Ovary (tissue), 3 donors: Measurements from ENCODE around the gene USP36.

ENCODE experiments used
- CTCF ChIP-seq, 3 donors: fragments of 450-650 bp in 2 of 3; fragments of 200-600 bp in 1 of 3; IDR thresholded peaks; one replicate each; pipeline versions ENCODE4 v1.5.1 to v1.8.0; 2016 to 2022; ENCODE audit warnings: antibody characterized with exemption in 3 of 3, mild to moderate bottlenecking in 1 of 3
- POLR2A ChIP-seq: fragments of 450-650 bp; IDR thresholded peaks from one replicate; pipeline ENCODE4 v1.6.1; 2017; ENCODE audit warnings: antibody characterized with exemption, mild to moderate bottlenecking, moderate library complexity
- donor health status: DM: no; HTN: no; CAD: no.

GRCh38 chr17:78820841-78821240 is 19.8 kb downstream of the USP36 start:
- TF ChIP-seq CTCF (IDR thresholded peaks at IDR 0.05) (no peak), POLR2A (no peak)
